Breast epithelium (tissue), 4 donors: ENCODE results near the gene PPP2R2B. TPM values are rescaled to one million over a fixed set of nuclear protein-coding genes. Genes with fewer than 3 reads are reported as not detected.

Experiments used
- DNase-seq, 2 donors: peaks; one replicate each; pipeline ENCODE4 v3.0.0-alpha.2; 2019; ENCODE audit warnings: low spot score in 2 of 2
- H3K27ac ChIP-seq, 2 donors: fragments of 200-600 bp; sonication (generic) in 1 of 2; one replicate each; pipeline ENCODE4 v1.5.1; 2016 to 2019; ENCODE audit warnings: mild to moderate bottlenecking in 1 of 2
- H3K27me3 ChIP-seq, 2 donors: fragments of 200-600 bp; sonication (generic) in 1 of 2; one replicate each; pipeline versions ENCODE4 v1.5.1 to v1.6.0; 2017 to 2019; ENCODE audit warnings: control low read depth in 1 of 2, mild to moderate bottlenecking in 1 of 2
- H3K36me3 ChIP-seq: fragments of 200-600 bp; one replicate; pipeline ENCODE4 v1.5.1; 2019
- H3K4me1 ChIP-seq, 2 donors: fragments of 200-600 bp; sonication (generic); one replicate each; pipeline ENCODE4 v1.5.1; 2016 to 2019; ENCODE audit warnings: control low read depth in 1 of 2
- H3K4me3 ChIP-seq, 3 donors: fragments of 200-600 bp; sonication (generic); 1 replicate in 2 of 3; 2 replicates in 1 of 3; pipeline ENCODE4 v1.5.1; 2016 to 2019; ENCODE audit warnings: mild to moderate bottlenecking in 3 of 3, moderate library complexity in 2 of 3
- H3K9me3 ChIP-seq, 2 donors: fragments of 200-600 bp; sonication (generic) in 1 of 2; one replicate each; pipeline ENCODE4 v1.5.1; 2016 to 2019; ENCODE audit warnings: control low read depth in 1 of 2
- CTCF ChIP-seq, 3 donors: fragments of 450-650 bp; IDR thresholded peaks; one replicate each; pipeline ENCODE4 v1.5.1; 2016 to 2017; ENCODE audit warnings: antibody characterized with exemption in 3 of 3, mild to moderate bottlenecking in 3 of 3, moderate library complexity in 3 of 3
- POLR2A ChIP-seq: fragments of 450-650 bp; IDR thresholded peaks from one replicate; pipeline ENCODE4 v1.6.1; 2016; ENCODE audit warnings: antibody characterized with exemption, mild to moderate bottlenecking, moderate library complexity
- POLR2AphosphoS5 ChIP-seq, 3 donors: sonication (generic); formaldehyde crosslinking; IDR thresholded peaks; one replicate each; pipeline ENCODE4 v1.6.1; 2017; ENCODE audit warnings: antibody characterized with exemption in 3 of 3
- intact Hi-C: fragments of 100-400 bp; cut with DNase I; formaldehyde crosslinking; loops from one replicate; pipeline ENCODE4 v1.15.1; 2023; ENCODE audit warnings: low total_unique reads
- total RNA-seq, 3 donors: library from RNA; depleted of rRNA; stranded (reverse); fragments of >200 nt; gene quantifications; one replicate each; pipeline ENCODE4 v1.1.0, GENCODE V29; 2016

The PPP2R2B gene
- total RNA-seq, 3 donors from 2014 or later, result 0.33 to 1.8 (median 1.6) TPM

GRCh38 chr5:146797658-146798057 is 80.9 kb downstream of the PPP2R2B start:
- Histone ChIP-seq H3K9me3 (no peaks in the 10 kb centered on the region), H3K36me3 (no peaks in the 10 kb centered on the region), H3K4me1 (no peaks in the 10 kb centered on the region), H3K27ac (no peak overlapping the region), H3K27me3 (no peaks in the 10 kb centered on the region), H3K4me3 (no peak overlapping the region)
- no peak for TF ChIP-seq POLR2A
- no peak for TF ChIP-seq CTCF (IDR thresholded peaks at IDR 0.05)
- no peak for TF ChIP-seq POLR2AphosphoS5 (IDR thresholded peaks at IDR 0.05)
- no peak for DNase-seq
- intact Hi-C loops, result loop anchor here (5.0 kb wide), 1 partner anchor 580 kb away; no protein-coding TSS in a partner anchor

DNA sequence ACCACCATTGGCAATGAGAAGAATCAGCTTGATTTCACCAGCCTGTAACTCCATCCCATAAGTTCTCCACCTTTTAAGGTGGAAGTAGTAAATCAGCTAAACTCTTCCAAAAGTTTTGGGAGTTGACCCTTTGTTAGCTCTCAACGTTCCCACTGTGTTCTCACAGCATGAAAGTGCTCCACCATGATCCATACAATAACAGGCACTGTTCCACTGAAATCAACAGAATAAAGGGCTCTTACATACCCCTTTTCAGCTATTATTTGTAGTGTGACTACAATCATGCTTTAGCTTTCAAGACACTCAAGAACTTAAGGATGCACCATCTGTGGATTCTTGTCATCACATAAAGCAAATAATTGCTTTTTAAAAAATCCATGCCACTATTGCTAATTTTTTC is 81.6 kb downstream of the PPP2R2B start:
- DNase-seq, result no peak
- no peaks in the 10 kb centered on the region for H3K27me3 ChIP-seq
- H3K9me3 ChIP-seq, result no peaks in the 10 kb centered on the region
- H3K4me1 ChIP-seq, result no peaks in the 10 kb centered on the region
- no peak for TF ChIP-seq POLR2A
- no peak for TF ChIP-seq POLR2AphosphoS5 (IDR thresholded peaks at IDR 0.05)
- TF ChIP-seq CTCF (IDR thresholded peaks at IDR 0.05), result no peak
- intact Hi-C loops, result loop anchor here (5.0 kb wide), 1 partner anchor 580 kb away; no protein-coding TSS in a partner anchor
- H3K36me3 ChIP-seq, result no peaks in the 10 kb centered on the region
- H3K27ac ChIP-seq, result no peak overlapping the region
- H3K4me3 ChIP-seq, result no peak overlapping the region

- intact Hi-C loops, result loop anchor here (5.0 kb wide), 1 partner anchor 579 kb away; no protein-coding TSS in a partner anchor
- H3K4me1 ChIP-seq, result no peaks in the 10 kb centered on the region
- no peaks in the 10 kb centered on the region for H3K27me3 ChIP-seq
- TF ChIP-seq CTCF (IDR thresholded peaks at IDR 0.05), result no peak
- TF ChIP-seq POLR2AphosphoS5 (IDR thresholded peaks at IDR 0.05), result no peak
- TF ChIP-seq POLR2A, result no peak
- no peak for DNase-seq
- H3K27ac ChIP-seq, result no peak overlapping the region
- H3K4me3 ChIP-seq, result no peak overlapping the region
- no peaks in the 10 kb centered on the region for H3K9me3 ChIP-seq
- no peaks in the 10 kb centered on the region for H3K36me3 ChIP-seq
These were observed 82.4 kb downstream of the PPP2R2B start for GRCh38 chr5:146796144-146796543.

GRCh38 chr5:146794326-146795029 is 84.1 kb downstream of the PPP2R2B start:
- TF ChIP-seq POLR2AphosphoS5 (IDR thresholded peaks at IDR 0.05), result no peak
- TF ChIP-seq POLR2A, result no peak
- TF ChIP-seq CTCF (IDR thresholded peaks at IDR 0.05), result no peak
- H3K27me3 ChIP-seq, result no peaks in the 10 kb centered on the region
- H3K4me3 ChIP-seq, result no peak overlapping the region
- no peaks in the 10 kb centered on the region for H3K4me1 ChIP-seq
- intact Hi-C loops, result loop anchor here (5.0 kb wide), 1 partner anchor 577 kb away; no protein-coding TSS in a partner anchor
- no peak for DNase-seq
- H3K36me3 ChIP-seq, result no peaks in the 10 kb centered on the region
- no peaks in the 10 kb centered on the region for H3K9me3 ChIP-seq
- no peak overlapping the region for H3K27ac ChIP-seq

- H3K9me3 ChIP-seq, result no peaks in the 10 kb centered on the region
- no peaks in the 10 kb centered on the region for H3K36me3 ChIP-seq
- no peaks in the 10 kb centered on the region for H3K27me3 ChIP-seq
- no peak overlapping the region for H3K27ac ChIP-seq
- TF ChIP-seq POLR2AphosphoS5 (IDR thresholded peaks at IDR 0.05), result no peak
- TF ChIP-seq POLR2A, result no peak
- no peak for TF ChIP-seq CTCF (IDR thresholded peaks at IDR 0.05)
- no peaks in the 10 kb centered on the region for H3K4me1 ChIP-seq
- no peak overlapping the region for H3K4me3 ChIP-seq
- intact Hi-C loops, result no loop called here
- DNase-seq, result no peak
These were observed 84.8 kb downstream of the PPP2R2B start for GRCh38 chr5:146793709-146794108.
